ENCODE measurements around the gene TMEM72.
A peak's percentile ranks its signal among the peaks of the same experiment; 100 is the strongest.

Gene TMEM72

GRCh38 chr10:44922796-44923545, 11.8 kb downstream of the TMEM72 start:
- no peak overlapping the region for H3K4me3 ChIP-seq (ENCODE audit: low read depth, low read length)
- TF ChIP-seq, protein P1, sequence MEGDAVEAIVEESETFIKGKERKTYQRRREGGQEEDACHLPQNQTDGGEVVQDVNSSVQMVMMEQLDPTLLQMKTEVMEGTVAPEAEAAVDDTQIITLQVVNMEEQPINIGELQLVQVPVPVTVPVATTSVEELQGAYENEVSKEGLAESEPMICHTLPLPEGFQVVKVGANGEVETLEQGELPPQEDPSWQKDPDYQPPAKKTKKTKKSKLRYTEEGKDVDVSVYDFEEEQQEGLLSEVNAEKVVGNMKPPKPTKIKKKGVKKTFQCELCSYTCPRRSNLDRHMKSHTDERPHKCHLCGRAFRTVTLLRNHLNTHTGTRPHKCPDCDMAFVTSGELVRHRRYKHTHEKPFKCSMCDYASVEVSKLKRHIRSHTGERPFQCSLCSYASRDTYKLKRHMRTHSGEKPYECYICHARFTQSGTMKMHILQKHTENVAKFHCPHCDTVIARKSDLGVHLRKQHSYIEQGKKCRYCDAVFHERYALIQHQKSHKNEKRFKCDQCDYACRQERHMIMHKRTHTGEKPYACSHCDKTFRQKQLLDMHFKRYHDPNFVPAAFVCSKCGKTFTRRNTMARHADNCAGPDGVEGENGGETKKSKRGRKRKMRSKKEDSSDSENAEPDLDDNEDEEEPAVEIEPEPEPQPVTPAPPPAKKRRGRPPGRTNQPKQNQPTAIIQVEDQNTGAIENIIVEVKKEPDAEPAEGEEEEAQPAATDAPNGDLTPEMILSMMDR (IDR thresholded peaks at IDR 0.05; ENCODE audit: control insufficient read depth, extremely low read depth, insufficient read depth): no peak
- DNase-seq (ENCODE audit: low read depth): peak; percentile 15

- no peak overlapping the region for H3K4me3 ChIP-seq (ENCODE audit: low read depth, low read length)
- TF ChIP-seq, protein P1 (IDR thresholded peaks at IDR 0.05; ENCODE audit: control insufficient read depth, extremely low read depth, insufficient read depth): no peak
- no peak for DNase-seq (ENCODE audit: low read depth)
Observed at GRCh38 chr10:44923611-44924010, 12.5 kb downstream of the TMEM72 start.

- TF ChIP-seq, protein P1 (IDR thresholded peaks at IDR 0.05; ENCODE audit: control insufficient read depth, extremely low read depth, insufficient read depth): no peak
- no peak for DNase-seq (ENCODE audit: low read depth)
- no peak overlapping the region for H3K4me3 ChIP-seq (ENCODE audit: low read depth, low read length)
Observed at GRCh38 chr10:44924261-44925040, 13.3 kb downstream of the TMEM72 start.

DNA sequence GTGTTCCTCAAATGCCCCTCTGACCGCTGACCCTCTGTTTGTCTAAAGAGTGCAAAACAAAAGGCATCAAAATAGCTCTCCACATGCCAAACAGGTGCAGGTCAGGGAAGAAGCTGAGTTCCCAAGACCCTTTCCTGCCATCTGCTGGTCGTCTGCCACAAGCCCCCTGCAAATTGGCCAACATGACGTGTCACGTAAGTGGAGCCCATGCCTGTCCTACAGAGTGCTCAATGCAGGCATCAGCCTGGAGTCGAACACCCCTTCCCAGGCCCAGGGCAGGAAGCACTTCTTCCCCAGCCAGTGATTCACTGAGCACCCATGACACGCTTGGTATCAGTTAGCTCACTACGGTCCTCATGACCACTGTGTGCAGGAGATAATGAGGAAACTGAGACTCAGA, 14.1 kb downstream of the TMEM72 start:
- TF ChIP-seq, protein P1 (IDR thresholded peaks at IDR 0.05; ENCODE audit: control insufficient read depth, extremely low read depth, insufficient read depth): 0 out of 2 replicates have a peak, but pooled peaks have one; percentile 22
- no peak overlapping the region for H3K4me3 ChIP-seq (ENCODE audit: low read depth, low read length)
- no peak for DNase-seq (ENCODE audit: low read depth)

- TF ChIP-seq, protein P1 (IDR thresholded peaks at IDR 0.05; ENCODE audit: control insufficient read depth, extremely low read depth, insufficient read depth): no peak
- DNase-seq (ENCODE audit: low read depth): no peak
- no peak overlapping the region for H3K4me3 ChIP-seq (ENCODE audit: low read depth, low read length)
Observed at GRCh38 chr10:44925811-44926750, 14.9 kb downstream of the TMEM72 start.

- no peak overlapping the region for H3K4me3 ChIP-seq (ENCODE audit: low read depth, low read length)
- DNase-seq (ENCODE audit: low read depth): no peak
- TF ChIP-seq, protein P1 (IDR thresholded peaks at IDR 0.05; ENCODE audit: control insufficient read depth, extremely low read depth, insufficient read depth): no peak
Observed at GRCh38 chr10:44926751-44927351, 15.7 kb downstream of the TMEM72 start.
